ENCODE results near the gene MUSTN1. TPM values are rescaled to one million over a fixed set of nuclear protein-coding genes. Genes with fewer than 3 reads are reported as not detected.

Gene MUSTN1
- polyA plus RNA-seq, 2 of the 4 experiments (the other 2 are of a cell fraction) = not detected

GRCh38 chr3:52789746-52790040 is 45.1 kb downstream of the MUSTN1 start:
- Histone ChIP-seq H3K27ac (no peak overlapping the region), H3K4me3 (no peak overlapping the region), H3K4me2 (no peak overlapping the region), H3K4me1 (no peaks in the 10 kb centered on the region), H3K9me3 (no peaks in the 10 kb centered on the region)
- no peak for FAIRE-seq
- TF ChIP-seq CBX2 (IDR thresholded peaks at IDR 0.05; ENCODE audit: borderline replicate concordance, low read depth) (no peak), HES2 (IDR thresholded peaks at IDR 0.05) (no peak), ESRRA (IDR thresholded peaks at IDR 0.05; ENCODE audit: borderline replicate concordance, low read length) (no peak), RFX5 (IDR thresholded peaks at IDR 0.05) (no peak), ZSCAN20 (CRISPR knock-in tag; IDR thresholded peaks at IDR 0.05) (no peak), HEYL (CRISPR knock-in tag; IDR thresholded peaks at IDR 0.05) (no peak), POLR2AphosphoS2 (conservative IDR thresholded peaks at IDR 0.05; ENCODE audit: low read length) (no peak), RCOR1 (IDR thresholded peaks at IDR 0.05; ENCODE audit: low read depth, low read length) (no peak), HOXB5 (CRISPR knock-in tag; IDR thresholded peaks at IDR 0.05) (no peak), RARB (CRISPR knock-in tag; IDR thresholded peaks at IDR 0.05) (no peak), CHD2 (IDR thresholded peaks at IDR 0.05; ENCODE audit: low read length, partially characterized antibody) (no peak)
- ChIA-PET CTCF (interaction anchor here (0.9 kb wide), 1 partner anchor 11 kb away, joined by 3 read pairs; no protein-coding TSS in a partner anchor), POLR2A (no interaction called here)
- no peak for ATAC-seq
- WGBS (ENCODE audit: missing lambda C conversion rate) = 81% methylated on average over 6 of the region's 6 CpGs
- no peak for DNase-seq (ENCODE audit: low read depth in 1 of 2, low spot score in 1 of 2)

GRCh38 chr3:52788890-52789745 is 45.7 kb downstream of the MUSTN1 start:
- DNase-seq (ENCODE audit: low read depth in 1 of 2, low spot score in 1 of 2) (no peak), FAIRE-seq (no peak), ATAC-seq (no peak)
- Histone ChIP-seq H3K4me2 (no peak overlapping the region), H3K9me3 (no peaks in the 10 kb centered on the region), H3K27ac (no peak overlapping the region), H3K4me1 (no peaks in the 10 kb centered on the region), H3K4me3 (no peak overlapping the region)
- ChIA-PET POLR2A (no interaction called here), CTCF (interaction anchor here (0.9 kb wide), 1 partner anchor 10 kb away, joined by 3 read pairs; no protein-coding TSS in a partner anchor)
- TF ChIP-seq ELK1 (IDR thresholded peaks at IDR 0.05; ENCODE audit: low read depth, low read length) = no peak
- TF ChIP-seq SMC3 (IDR thresholded peaks at IDR 0.05) = no peak
- TF ChIP-seq KDM5A (IDR thresholded peaks at IDR 0.05) = no peak
- TF ChIP-seq POLR2AphosphoS2 (conservative IDR thresholded peaks at IDR 0.05; ENCODE audit: low read length) = no peak
- WGBS (ENCODE audit: missing lambda C conversion rate) = 80% methylated on average over 12 of the region's 16 CpGs

- TF ChIP-seq ZFP36 (IDR thresholded peaks at IDR 0.05; ENCODE audit: borderline replicate concordance, partially characterized antibody) (no peak), CHD2 (IDR thresholded peaks at IDR 0.05; ENCODE audit: low read length, partially characterized antibody) (no peak), MAFK (IDR thresholded peaks at IDR 0.05; ENCODE audit: partially characterized antibody) (no peak), EHF (CRISPR knock-in tag; IDR thresholded peaks at IDR 0.05) (no peak), RFX5 (IDR thresholded peaks at IDR 0.05) (no peak), POLR2A (IDR thresholded peaks at IDR 0.05; ENCODE audit: low read length) (no peak), RNF2 (IDR thresholded peaks at IDR 0.05; ENCODE audit: borderline replicate concordance, low read depth) (no peak), TP53 (CRISPR knock-in tag; IDR thresholded peaks at IDR 0.05) (no peak), MAX (IDR thresholded peaks at IDR 0.05) (no peak), MAZ (IDR thresholded peaks at IDR 0.05; ENCODE audit: borderline replicate concordance, low read depth, low read length) (no peak), NR3C1 (IDR thresholded peaks at IDR 0.05) (no peak), RARB (CRISPR knock-in tag; IDR thresholded peaks at IDR 0.05) (no peak), JUNB (IDR thresholded peaks at IDR 0.05) (no peak), EP300 (IDR thresholded peaks at IDR 0.05) (no peak), POLR2AphosphoS2 (conservative IDR thresholded peaks at IDR 0.05; ENCODE audit: low read length) (no peak), CTCF (IDR thresholded peaks at IDR 0.05) (no peak), HOXB13 (CRISPR knock-in tag; IDR thresholded peaks at IDR 0.05; ENCODE audit: low read depth) (no peak), HOXA7 (CRISPR knock-in tag; IDR thresholded peaks at IDR 0.05) (no peak), SREBF2 (IDR thresholded peaks at IDR 0.05) (no peak)
- no peak overlapping the region for H3K4me3 ChIP-seq
- FAIRE-seq (no peak), DNase-seq (ENCODE audit: low read depth in 1 of 2, low spot score in 1 of 2) (no peak), ATAC-seq (no peak)
- H3K27ac ChIP-seq = no peak overlapping the region
- ChIA-PET POLR2A (no interaction called here), CTCF (interaction anchor here (0.8 to 1.8 kb wide), 3 partner anchors 9 to 28 kb away, joined by 3 to 4 read pairs (median 4); no protein-coding TSS in a partner anchor)
- no peak overlapping the region for H3K4me2 ChIP-seq
- H3K9me3 ChIP-seq = no peaks in the 10 kb centered on the region
- 72% methylated on average over 15 of the region's 17 CpGs for WGBS (ENCODE audit: missing lambda C conversion rate)
- no peaks in the 10 kb centered on the region for H3K4me1 ChIP-seq
Observed at GRCh38 chr3:52787672-52788625, 46.9 kb downstream of the MUSTN1 start.
